HUES64 (cell line): ENCODE data around the gene PPP2R2C.

Experiments
- H3K27ac ChIP-seq: 2 replicates; pipeline ENCODE4 v1.7.0; 2013; ENCODE audit warnings: low read depth, low read length, inconsistent platforms
- H3K27me3 ChIP-seq: 2 replicates; pipeline ENCODE4 v1.6.1; 2013; ENCODE audit warnings: mild to moderate bottlenecking, low read length; ENCODE audit not compliant: insufficient read depth
- H3K36me3 ChIP-seq: 2 replicates; pipeline ENCODE4 v1.6.1; 2013; ENCODE audit warnings: mild to moderate bottlenecking, low read length; ENCODE audit not compliant: insufficient read depth
- H3K4me1 ChIP-seq: 2 replicates; pipeline ENCODE4 v1.6.1; 2013; ENCODE audit warnings: mild to moderate bottlenecking, low read length, moderate library complexity; ENCODE audit not compliant: insufficient read depth
- H3K4me3 ChIP-seq: 2 replicates; pipeline ENCODE4 v1.5.1; 2013; ENCODE audit warnings: mild to moderate bottlenecking, low read length, moderate library complexity
- H3K9ac ChIP-seq: 2 replicates; pipeline ENCODE4 v1.6.1; 2013; ENCODE audit warnings: mild to moderate bottlenecking, low read depth, low read length
- H3K9me3 ChIP-seq: 2 replicates; pipeline ENCODE4 v1.6.1; 2013; ENCODE audit warnings: low read depth, low read length; ENCODE audit not compliant: insufficient read depth
- WGBS: fragments of 150-250, 120-280 bp; methylation state at CpG from one replicate; pipeline ENCODE4 v1.1.7; 2013; ENCODE audit warnings: missing lambda C conversion rate; 5-methylcytosine and 5-hydroxymethylcytosine counted together

Gene PPP2R2C

DNA sequence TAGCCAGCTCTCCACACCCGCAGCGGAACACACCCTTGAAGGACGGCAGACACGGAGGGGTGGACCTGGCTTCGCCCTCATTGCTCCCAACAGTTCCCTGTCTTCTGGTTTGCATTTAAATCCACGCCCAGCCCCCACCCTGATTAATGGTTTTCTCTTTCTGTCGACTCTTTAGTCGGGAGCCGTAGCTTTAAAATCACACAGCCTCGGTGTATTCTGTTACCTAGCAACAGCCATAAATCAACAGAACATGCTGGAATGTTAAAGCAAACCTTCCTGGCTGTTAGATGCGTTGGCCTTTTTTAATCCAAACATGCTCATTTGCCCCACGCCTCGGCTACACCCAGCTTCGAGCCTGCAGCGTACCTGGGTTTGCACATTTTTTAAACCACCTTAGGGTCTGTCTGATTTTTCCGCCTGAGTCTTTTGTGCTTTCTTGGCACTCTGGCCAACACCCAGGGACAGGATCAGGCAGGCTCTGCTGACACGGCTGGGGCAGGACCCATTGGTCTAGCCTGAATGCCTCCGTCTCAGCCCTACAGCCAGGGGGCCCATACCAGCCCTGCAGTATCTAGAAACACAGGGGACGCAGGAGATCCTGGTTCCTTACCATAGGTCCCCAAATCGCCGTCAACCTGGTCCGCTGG is 21.4 kb upstream of the PPP2R2C start:
- no peak overlapping the region for H3K9ac ChIP-seq
- H3K4me3 ChIP-seq: no peak overlapping the region
- no peak overlapping the region for H3K27ac ChIP-seq
- 63% methylated on average over 19 of the region's 22 CpGs for WGBS
- H3K4me1 ChIP-seq: peaks cover 8% of the 10 kb centered on the region
- no peaks in the 10 kb centered on the region for H3K36me3 ChIP-seq
- no peaks in the 10 kb centered on the region for H3K27me3 ChIP-seq
- H3K9me3 ChIP-seq: no peaks in the 10 kb centered on the region

DNA sequence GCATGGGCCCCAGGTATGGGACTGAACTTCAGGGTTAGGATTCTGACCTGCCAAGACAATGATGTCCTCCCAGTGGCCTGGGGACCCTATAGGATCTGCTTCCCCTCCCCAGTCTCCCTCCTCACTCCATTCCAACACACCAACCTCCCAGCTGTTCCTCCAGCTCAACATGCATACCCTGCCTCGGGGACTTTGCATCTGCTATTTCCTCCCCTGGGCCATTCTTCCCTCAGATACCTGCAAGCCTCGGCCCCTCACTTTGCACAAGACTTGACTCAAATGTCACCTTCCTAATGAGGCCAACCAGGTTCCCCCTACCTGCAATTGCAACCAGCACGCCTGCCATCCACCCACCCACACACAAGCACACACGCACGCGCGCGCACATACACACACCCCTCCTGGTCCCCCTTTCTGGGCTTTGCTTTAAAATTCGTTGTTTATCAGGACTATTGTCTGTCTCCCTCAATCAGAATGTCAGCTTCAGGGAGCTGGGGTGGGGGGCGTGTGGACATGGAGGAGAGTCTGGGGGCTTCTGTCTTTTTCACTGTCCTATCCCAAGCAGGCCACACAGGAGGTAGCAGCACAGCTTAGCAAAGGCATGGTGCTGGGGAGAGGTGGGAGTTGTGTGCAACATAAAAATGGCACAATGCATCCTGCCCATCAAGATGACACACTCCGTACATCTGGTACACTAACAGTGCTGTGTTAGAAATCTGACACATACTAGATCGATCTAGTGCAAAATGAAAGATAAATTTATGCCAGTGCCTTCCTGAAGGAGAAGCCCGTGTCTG is 20.6 kb upstream of the PPP2R2C start:
- Histone ChIP-seq H3K9me3 (no peaks in the 10 kb centered on the region), H3K9ac (no peak overlapping the region), H3K4me3 (no peak overlapping the region), H3K36me3 (no peaks in the 10 kb centered on the region), H3K27ac (no peak overlapping the region), H3K27me3 (no peaks in the 10 kb centered on the region), H3K4me1 (peaks cover 8% of the 10 kb centered on the region)
- WGBS: 84% methylated on average over 13 of the region's 13 CpGs

DNA sequence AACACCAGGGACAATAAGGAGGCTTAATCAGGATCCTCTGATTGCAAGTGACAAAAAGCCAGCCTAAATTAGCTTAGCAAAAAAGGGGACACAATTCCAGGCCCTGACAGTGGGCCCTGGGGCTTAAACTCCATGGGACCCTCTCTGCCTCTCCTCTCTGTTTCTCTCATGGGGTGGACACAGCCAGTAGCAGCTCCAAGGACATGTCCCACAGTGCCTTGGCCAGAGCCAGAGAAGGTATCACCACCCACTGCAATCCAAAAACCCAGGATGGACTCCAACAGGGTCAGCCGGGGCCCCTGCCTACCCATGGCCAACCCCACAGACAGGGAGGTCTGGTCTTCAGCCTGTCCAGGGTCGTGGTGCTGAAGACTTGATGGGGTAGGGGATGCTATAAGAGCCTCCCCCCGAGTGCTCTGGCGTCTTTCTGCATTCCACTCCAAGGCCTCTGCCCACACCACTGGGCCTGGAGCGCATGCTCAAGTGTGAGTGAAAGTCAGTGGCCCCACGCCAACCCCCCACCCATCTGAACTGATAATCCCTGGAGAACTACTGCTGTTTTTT is 19.7 kb upstream of the PPP2R2C start:
- Histone ChIP-seq H3K9ac (no peak overlapping the region), H3K36me3 (no peaks in the 10 kb centered on the region), H3K4me1 (peaks cover 8% of the 10 kb centered on the region), H3K27me3 (no peaks in the 10 kb centered on the region), H3K4me3 (no peak overlapping the region), H3K9me3 (no peaks in the 10 kb centered on the region), H3K27ac (no peak overlapping the region)
- WGBS: 91% methylated on average over 6 of the region's 6 CpGs

DNA sequence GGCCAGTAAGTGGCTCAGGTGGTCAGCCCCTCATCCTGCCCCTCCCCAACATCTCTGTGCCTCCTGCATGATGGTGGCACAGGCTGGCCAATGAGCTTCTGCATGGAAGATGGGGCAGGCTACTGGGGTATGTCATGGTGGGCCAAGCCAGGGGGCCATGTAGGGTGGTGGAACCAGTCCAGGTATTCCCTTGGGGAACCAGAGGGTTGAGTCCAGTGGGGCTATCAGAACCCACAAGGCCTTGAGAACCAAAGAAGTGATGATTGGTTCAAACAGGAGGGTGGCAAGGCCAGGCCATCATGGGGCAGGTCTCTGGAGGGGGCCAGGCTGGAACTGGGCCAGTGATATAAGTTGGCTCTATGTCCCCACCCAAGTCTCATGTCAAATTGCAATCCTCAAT is 18.8 kb upstream of the PPP2R2C start:
- Histone ChIP-seq H3K4me1 (peaks cover 8% of the 10 kb centered on the region), H3K36me3 (no peaks in the 10 kb centered on the region), H3K27ac (no peak overlapping the region), H3K4me3 (no peak overlapping the region), H3K27me3 (no peaks in the 10 kb centered on the region), H3K9ac (no peak overlapping the region), H3K9me3 (no peaks in the 10 kb centered on the region)

DNA sequence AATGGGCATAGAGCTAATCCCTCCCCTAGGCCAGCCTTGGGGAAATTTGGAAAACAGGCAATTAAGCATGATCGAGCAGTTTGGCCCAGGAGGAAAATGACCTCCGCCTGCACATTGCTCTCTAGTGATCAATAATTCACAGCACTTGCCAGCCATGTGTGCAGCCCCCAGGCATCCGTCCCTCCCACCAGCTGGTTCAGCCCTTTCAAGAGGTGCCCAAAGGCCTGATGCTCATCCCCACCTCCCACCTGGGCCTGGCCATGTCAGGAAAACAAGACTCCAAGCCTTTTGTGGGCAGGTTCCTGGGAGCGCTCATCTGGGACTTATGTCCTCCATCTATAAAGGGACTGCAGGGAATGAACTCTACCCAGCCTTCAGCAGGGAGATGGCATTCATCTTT is 17.5 kb upstream of the PPP2R2C start:
- H3K4me3 ChIP-seq: no peak overlapping the region
- H3K36me3 ChIP-seq: no peaks in the 10 kb centered on the region
- no peak overlapping the region for H3K27ac ChIP-seq
- no peaks in the 10 kb centered on the region for H3K9me3 ChIP-seq
- H3K9ac ChIP-seq: no peak overlapping the region
- H3K27me3 ChIP-seq: no peaks in the 10 kb centered on the region
- peaks cover 8% of the 10 kb centered on the region for H3K4me1 ChIP-seq
- WGBS: 92% methylated on average over 4 of the region's 4 CpGs

DNA sequence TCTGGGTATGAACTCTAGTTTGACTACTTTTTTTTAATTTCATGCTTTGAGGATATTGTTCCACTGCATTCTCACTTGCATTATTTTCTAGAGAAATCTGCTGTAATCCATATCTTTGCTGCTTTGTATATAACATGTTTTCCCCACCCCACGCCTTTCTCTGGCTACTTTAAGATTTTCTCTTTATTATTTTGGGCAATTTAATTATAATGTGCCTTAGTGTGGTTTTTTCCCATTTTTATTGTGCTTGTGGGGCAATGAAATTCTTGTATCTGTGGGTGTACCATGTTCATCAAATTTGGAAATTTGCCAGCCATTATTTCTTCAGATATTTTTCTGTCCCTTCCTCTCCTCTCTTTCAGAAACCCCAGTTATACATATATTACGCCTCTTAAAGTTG is 15.1 kb upstream of the PPP2R2C start:
- H3K9me3 ChIP-seq: no peaks in the 10 kb centered on the region
- no peak overlapping the region for H3K27ac ChIP-seq
- no peaks in the 10 kb centered on the region for H3K4me1 ChIP-seq
- no peak overlapping the region for H3K9ac ChIP-seq
- WGBS: 100% methylated on average over 1 of the region's 2 CpGs
- H3K27me3 ChIP-seq: peaks cover 2% of the 10 kb centered on the region; the same call in 1 of the 2 replicates
- no peak overlapping the region for H3K4me3 ChIP-seq
- H3K36me3 ChIP-seq: no peaks in the 10 kb centered on the region

DNA sequence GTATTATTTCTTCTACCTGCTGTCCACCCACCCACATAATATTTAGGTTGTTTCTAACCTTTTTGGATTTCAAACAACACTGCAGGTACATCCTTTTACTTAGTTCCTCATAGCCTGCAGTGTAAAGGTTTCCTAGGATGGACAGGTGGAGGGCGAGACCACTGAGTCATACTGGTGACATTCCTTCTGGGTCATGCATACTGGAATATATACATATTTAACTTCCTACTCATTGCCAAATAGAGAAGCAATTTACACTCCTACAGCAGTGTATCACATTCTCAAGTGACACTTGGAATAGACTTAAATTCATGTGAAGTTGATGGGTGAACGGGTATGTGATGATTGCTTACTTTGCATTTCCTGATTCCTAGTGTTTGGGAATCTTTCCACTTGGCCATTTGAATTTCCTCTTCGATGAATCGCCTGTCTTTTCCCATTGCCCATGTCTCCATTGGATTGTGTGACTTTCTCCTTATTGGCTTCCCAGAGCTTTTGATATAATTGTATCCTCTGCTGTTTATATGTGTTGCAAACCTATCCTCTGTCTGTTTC is 8.2 kb upstream of the PPP2R2C start:
- no peak overlapping the region for H3K4me3 ChIP-seq
- no peak overlapping the region for H3K27ac ChIP-seq
- H3K9ac ChIP-seq: no peak overlapping the region
- 67% methylated on average over 4 of the region's 4 CpGs for WGBS
- no peaks in the 10 kb centered on the region for H3K36me3 ChIP-seq
- H3K4me1 ChIP-seq: no peaks in the 10 kb centered on the region
- peaks cover 7% of the 10 kb centered on the region for H3K27me3 ChIP-seq
- H3K9me3 ChIP-seq: no peaks in the 10 kb centered on the region

DNA sequence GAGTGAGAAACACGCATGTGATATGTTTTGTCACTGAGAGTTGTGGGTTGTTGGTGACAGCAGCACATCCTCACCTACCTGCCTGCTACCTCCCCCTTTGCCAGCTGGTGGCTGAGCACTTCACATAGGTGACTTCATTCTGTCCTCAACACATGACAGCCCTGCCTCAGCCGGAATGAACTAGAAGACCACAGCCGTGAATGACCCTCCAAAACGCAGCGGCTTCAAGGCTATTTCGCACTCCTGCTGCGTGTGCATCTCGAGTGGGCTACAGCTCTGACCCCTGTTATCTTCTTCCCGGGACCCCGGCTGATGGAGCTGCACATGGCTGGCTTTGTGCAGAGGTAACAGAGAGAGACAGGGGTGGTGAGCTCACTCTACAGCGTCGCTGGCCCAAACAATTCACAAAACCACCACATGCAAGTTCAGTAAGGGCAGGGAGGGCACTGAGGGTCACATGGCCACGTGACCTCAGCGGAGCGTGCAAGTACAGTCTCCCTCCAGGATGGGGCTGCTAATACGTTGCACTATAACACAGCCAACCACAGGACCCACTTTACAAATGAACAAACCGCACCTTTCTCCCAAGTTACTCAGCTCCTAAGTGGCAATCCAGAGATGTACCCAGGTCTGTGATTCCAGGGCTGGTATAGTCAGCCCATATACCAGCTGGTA is 6.3 kb upstream of the PPP2R2C start:
- Histone ChIP-seq H3K27me3 (peaks cover 10% of the 10 kb centered on the region), H3K36me3 (no peaks in the 10 kb centered on the region)
- 85% methylated on average over 17 of the region's 17 CpGs for WGBS

DNA sequence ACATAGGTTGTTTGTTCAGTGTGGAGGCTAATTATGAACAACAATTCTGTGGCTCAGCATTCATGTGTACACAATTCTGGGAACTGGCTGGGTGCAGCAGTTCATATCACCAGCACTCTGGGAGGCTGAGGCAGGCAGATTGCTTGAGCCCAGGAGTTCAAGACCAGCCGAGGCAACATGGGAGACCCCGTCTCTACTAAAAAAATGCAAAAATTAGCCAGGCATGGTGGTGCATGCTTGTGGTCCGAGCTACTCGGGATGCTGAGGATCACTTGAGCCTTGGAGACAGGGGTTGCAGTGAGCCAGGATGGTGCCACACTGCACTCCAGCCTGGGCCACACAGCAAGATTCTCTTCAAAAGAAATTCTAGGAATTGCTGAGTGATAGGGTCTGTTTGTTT is 4.5 kb upstream of the PPP2R2C start:
- no peak overlapping the region for H3K4me3 ChIP-seq
- WGBS: 93% methylated on average over 4 of the region's 4 CpGs
- H3K27ac ChIP-seq: no peak overlapping the region
- 0 out of 2 replicates have a peak, but pooled peaks cover 4% of the 10 kb centered on the region for H3K4me1 ChIP-seq
- H3K9ac ChIP-seq: no peak overlapping the region
- peaks cover 23% of the 10 kb centered on the region for H3K27me3 ChIP-seq
- H3K9me3 ChIP-seq: no peaks in the 10 kb centered on the region
- H3K36me3 ChIP-seq: no peaks in the 10 kb centered on the region

More for the DNA sequence above, 6.3 kb upstream of the PPP2R2C start:
- Histone ChIP-seq H3K9me3 (no peaks in the 10 kb centered on the region), H3K4me1 (0 out of 2 replicates have a peak, but pooled peaks cover 3% of the 10 kb centered on the region), H3K4me3 (no peak overlapping the region), H3K9ac (no peak overlapping the region), H3K27ac (no peak overlapping the region)

DNA sequence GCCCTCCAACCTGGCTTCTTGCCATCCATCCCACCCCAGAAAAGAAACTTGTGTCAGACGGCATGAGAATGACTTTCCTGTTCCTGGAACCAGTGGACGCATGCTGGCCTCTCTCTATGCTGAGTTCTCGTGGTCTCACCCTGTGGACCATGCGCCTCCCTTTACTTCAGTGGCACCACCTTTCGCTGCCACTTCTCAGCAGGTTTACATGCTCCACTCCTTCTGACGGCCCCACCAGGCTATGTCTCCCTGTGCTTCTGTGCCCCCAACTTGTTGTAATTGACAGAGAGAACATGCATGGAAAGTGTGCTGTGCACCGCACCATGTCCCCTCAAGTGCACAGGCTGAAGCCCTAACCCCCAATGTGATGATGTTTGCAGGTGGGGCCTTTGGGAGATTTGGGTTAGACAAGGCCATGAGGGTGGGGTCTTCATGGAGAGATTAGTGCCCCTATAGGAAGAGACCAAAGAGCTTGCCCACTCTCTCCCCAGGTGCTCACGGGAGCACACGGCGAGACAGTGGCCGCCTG is 3.1 kb upstream of the PPP2R2C start:
- H3K4me1 ChIP-seq: 0 out of 2 replicates have a peak, but pooled peaks cover 4% of the 10 kb centered on the region
- H3K9ac ChIP-seq: no peak overlapping the region
- no peak overlapping the region for H3K4me3 ChIP-seq
- WGBS: 92% methylated on average over 11 of the region's 11 CpGs
- no peak overlapping the region for H3K27ac ChIP-seq
- no peaks in the 10 kb centered on the region for H3K36me3 ChIP-seq
- H3K27me3 ChIP-seq: peaks cover 36% of the 10 kb centered on the region
- H3K9me3 ChIP-seq: no peaks in the 10 kb centered on the region
